Loucy (cell line): ENCODE data around the gene HSP90AB1.

Experiments used
- H2AFZ ChIP-seq: fragments of 200-600 bp; sonication (generic); 2 replicates; pipeline ENCODE4 v1.6.0; 2016; ENCODE audit warnings: antibody characterized with exemption, mild to moderate bottlenecking, low read length, moderate library complexity
- H3F3A ChIP-seq: fragments of 200-600 bp; 2 replicates; pipeline ENCODE4 v1.6.0; 2016; ENCODE audit warnings: antibody characterized with exemption, low read depth, mild to moderate bottlenecking
- H3K27me3 ChIP-seq: fragments of 200-600 bp; sonication (generic); 2 replicates; pipeline ENCODE4 v1.6.1; 2014; ENCODE audit warnings: low read length, mild to moderate bottlenecking; ENCODE audit not compliant: insufficient read depth, poor library complexity, severe bottlenecking
- H3K36me3 ChIP-seq: fragments of 200-600 bp; sonication (generic); 2 replicates; pipeline ENCODE4 v1.6.1; 2016; ENCODE audit warnings: low read length; ENCODE audit not compliant: insufficient read depth
- H3K4me1 ChIP-seq: fragments of 200-600 bp; sonication (generic); 2 replicates; pipeline ENCODE4 v1.5.1; 2014; ENCODE audit warnings: low read length, mild to moderate bottlenecking; ENCODE audit not compliant: insufficient read depth, poor library complexity, severe bottlenecking
- H3K4me2 ChIP-seq: fragments of 200-600 bp; sonication (generic); 2 replicates; pipeline ENCODE4 v1.6.0; 2014; ENCODE audit warnings: antibody characterized with exemption, low read length, low read depth, mild to moderate bottlenecking; ENCODE audit not compliant: poor library complexity, severe bottlenecking
- H3K4me3 ChIP-seq: fragments of 200-600 bp; sonication (generic); 2 replicates; pipeline ENCODE4 v1.5.1; 2014; ENCODE audit warnings: low read length, mild to moderate bottlenecking, mixed read lengths; ENCODE audit not compliant: poor library complexity, severe bottlenecking
- H3K79me2 ChIP-seq: fragments of 200-600 bp; sonication (generic); 2 replicates; pipeline ENCODE4 v1.6.1; 2014; ENCODE audit warnings: low read length; ENCODE audit not compliant: insufficient read depth
- H3K9ac ChIP-seq: fragments of 200-600 bp; sonication (generic); 2 replicates; pipeline ENCODE4 v1.6.0; 2014; ENCODE audit warnings: mild to moderate bottlenecking, low read depth, low read length, moderate library complexity; ENCODE audit not compliant: poor library complexity, severe bottlenecking
- H3K9me2 ChIP-seq: fragments of 200-600 bp; sonication (generic); replicated peaks from 2 replicates; pipeline ENCODE4 v1.6.1; 2016; ENCODE audit warnings: low read depth, low read length, mixed read lengths
- H3K9me3 ChIP-seq: fragments of 200-600 bp; sonication (generic); 2 replicates; pipeline ENCODE4 v1.6.1; 2014; ENCODE audit warnings: mild to moderate bottlenecking, antibody characterized with exemption, low read length, low read depth; ENCODE audit not compliant: insufficient read depth
- H4K20me1 ChIP-seq: fragments of 200-600 bp; sonication (generic); 2 replicates; pipeline ENCODE4 v1.6.0; 2014; ENCODE audit warnings: antibody characterized with exemption, low read length, mild to moderate bottlenecking; ENCODE audit not compliant: insufficient read depth, poor library complexity, severe bottlenecking
- CTCF ChIP-seq: fragments of 200-600 bp; sonication (generic); conservative IDR thresholded peaks from 2 replicates; pipeline ENCODE4 v1.5.1; 2014; ENCODE audit warnings: mild to moderate bottlenecking, antibody characterized with exemption, low read length
- EZH2phosphoT487 ChIP-seq: fragments of 200-600 bp; IDR thresholded peaks from 2 replicates; pipeline ENCODE4 v1.6.1; 2018; ENCODE audit warnings: antibody characterized with exemption, mild to moderate bottlenecking, moderate library complexity, borderline replicate concordance

HSP90AB1 gene

GRCh38 chr6:44302856-44303255, 56.0 kb downstream of the HSP90AB1 start:
- no peaks in the 10 kb centered on the region for H3K9me2 ChIP-seq
- no peak overlapping the region for H3K4me3 ChIP-seq
- H3F3A ChIP-seq: no peaks in the 10 kb centered on the region
- H3K4me1 ChIP-seq: no peaks in the 10 kb centered on the region
- no peaks in the 10 kb centered on the region for H3K9me3 ChIP-seq
- H2AFZ ChIP-seq: no peak overlapping the region
- no peak for TF ChIP-seq CTCF
- no peak for TF ChIP-seq EZH2phosphoT487
- no peaks in the 10 kb centered on the region for H4K20me1 ChIP-seq
- H3K36me3 ChIP-seq: peaks cover 55% of the 10 kb centered on the region; the same call in 1 of the 2 replicates
- no peak overlapping the region for H3K4me2 ChIP-seq
- H3K27me3 ChIP-seq: no peaks in the 10 kb centered on the region
- H3K9ac ChIP-seq: no peak overlapping the region
- H3K79me2 ChIP-seq: no peaks in the 10 kb centered on the region
